ENCODE data around the gene GLIS1. TPM values are rescaled to one million over a fixed set of nuclear protein-coding genes. Genes with fewer than 3 reads are reported as not detected.

Gene GLIS1
- total RNA-seq, 1 donor from 2014 or later = not detected

DNA sequence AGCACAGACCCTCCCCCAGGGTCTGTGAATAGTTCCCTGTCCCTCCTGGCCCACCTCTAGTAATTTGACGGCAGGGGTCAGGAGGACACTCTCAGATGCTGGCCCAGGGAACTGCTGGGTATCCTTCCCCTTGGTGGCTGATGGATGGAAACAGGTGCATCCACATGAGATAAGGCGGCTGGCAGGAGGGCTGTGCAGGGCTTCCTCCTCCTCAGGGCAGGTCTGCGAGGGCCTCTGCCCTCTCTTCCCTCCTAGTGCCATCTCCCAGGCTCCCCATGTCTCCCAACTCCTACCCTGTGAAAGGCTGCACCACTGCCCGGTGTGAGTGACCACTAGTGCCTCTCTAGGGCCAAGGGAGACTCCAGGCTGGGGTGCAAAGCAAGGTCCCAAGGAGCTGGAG lies 123.9 kb downstream of the GLIS1 start:
- no peak for DNase-seq

DNA sequence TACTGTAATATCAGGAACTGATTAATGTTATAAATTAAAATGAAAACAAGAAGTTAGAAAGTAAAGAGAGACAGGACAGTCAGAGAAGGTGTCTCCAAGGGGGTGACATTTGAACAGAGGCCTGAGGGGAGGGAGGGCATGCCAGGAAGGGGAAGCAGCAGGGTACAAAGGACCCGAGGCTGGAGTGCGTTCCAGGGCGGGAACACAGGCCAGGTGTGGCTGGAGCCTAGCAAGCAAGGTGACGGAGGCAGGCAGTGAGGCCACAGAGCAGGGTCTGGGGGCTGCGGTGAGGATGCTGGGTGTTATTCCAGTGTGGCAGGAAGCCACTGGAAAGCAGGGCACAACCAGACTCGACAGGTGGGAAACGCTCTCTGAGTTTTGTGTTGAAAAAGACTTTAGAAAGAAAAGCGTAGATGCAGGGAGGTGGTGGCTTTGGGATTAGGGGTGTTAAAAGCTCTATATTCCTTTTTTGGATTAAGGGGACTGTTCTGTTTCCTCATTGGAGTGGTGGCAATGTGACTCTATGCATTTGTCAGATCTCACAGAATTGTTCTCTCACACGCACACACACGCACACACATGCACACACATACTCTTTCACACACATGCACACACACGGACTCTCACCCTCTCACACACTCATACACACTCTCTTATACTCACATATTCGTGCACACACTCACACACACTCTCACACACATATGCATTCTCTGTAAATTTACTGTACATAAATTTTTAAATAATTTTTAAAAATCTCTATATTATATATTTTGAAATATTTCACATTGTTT lies 124.5 kb downstream of the GLIS1 start:
- DNase-seq = no peak

- DNase-seq = no peak
Measured at GRCh38 chr1:53608676-53609075, 130.3 kb downstream of the GLIS1 start.

DNA sequence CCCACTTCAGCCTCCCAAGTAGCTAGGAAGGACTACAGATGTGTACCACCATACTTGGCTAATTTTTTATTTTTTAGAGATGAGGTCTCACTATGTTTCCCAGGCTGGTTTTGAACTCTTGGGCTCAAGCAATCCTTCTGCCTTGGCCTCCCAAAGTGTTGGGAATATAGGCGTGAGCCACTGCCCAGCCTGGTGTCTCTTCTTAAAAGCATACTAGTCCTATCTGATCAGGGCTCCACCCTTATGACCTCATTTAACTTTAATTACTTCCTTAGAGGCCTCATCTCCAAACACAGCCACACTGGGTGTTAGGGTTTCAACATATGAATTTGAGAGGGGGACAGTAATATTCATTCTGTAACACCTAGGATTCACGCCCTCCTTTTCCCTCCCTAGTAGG lies 130.9 kb downstream of the GLIS1 start:
- no peak for DNase-seq

DNA sequence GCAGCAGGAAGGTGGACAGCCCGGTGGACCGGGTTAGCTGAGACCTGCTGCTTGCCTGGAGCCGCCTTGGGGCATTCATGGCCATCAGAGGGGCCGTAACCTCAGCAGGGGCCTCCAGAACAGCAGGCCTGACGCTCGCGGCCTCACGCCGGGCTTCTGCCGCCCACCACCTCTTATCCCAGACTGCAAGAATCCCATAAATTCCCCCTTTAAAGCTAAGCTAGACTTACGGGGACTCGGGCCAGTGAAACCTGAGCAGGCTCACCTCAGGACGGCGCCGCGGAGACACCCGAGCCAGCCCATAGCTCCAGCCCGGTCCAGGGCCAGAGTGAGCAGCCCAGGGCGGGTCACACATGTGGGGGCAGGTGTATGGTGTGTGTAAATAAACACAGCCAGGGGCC lies 132.3 kb downstream of the GLIS1 start:
- DNase-seq = no peak

DNA sequence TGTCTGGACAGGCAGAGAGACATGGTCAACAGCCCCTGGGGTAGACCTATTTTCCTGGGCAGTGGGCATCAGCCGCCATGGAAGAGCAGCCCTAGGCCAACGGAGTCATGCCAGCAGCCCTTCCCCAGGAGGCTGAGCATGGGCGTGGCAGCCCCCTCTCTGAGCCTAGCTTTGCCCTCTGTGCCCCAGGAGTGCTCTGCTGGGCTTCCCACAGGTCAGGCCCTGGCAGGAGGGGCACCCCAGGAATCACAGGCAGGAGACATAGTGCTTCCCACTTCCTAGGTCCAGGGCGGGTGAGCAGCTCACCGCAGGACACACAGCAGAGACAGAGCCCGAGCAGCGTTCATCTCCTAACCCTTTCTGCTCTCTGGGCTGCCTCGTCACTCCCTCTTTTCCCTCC lies 132.8 kb downstream of the GLIS1 start:
- DNase-seq = no peak

GRCh38 chr1:53605181-53605580 lies 133.8 kb downstream of the GLIS1 start:
- DNase-seq = no peak

- no peak for DNase-seq
Measured at GRCh38 chr1:53604291-53604919, 134.6 kb downstream of the GLIS1 start.

DNA sequence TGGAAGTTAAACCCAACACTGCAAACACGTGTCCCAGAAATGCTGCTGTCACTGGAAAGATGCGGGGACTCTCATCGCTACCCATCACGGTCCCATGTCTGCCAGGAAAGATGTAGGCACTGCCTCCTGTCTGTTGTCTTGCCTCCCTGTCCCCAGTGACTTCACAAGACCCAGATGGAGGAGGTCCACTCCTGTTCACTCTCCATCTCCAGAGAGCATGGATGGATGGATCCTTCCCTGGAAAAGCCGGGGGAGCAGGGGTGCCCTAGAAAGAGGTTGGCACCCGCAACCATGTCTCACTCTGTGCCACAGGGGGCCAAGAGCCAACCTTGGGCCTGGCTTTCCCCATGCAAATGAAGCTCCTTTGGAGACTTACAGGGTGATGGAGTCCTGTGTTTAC lies 135.5 kb downstream of the GLIS1 start:
- no peak for DNase-seq

GRCh38 chr1:53601867-53602775 lies 136.8 kb downstream of the GLIS1 start:
- DNase-seq = no peak

DNA sequence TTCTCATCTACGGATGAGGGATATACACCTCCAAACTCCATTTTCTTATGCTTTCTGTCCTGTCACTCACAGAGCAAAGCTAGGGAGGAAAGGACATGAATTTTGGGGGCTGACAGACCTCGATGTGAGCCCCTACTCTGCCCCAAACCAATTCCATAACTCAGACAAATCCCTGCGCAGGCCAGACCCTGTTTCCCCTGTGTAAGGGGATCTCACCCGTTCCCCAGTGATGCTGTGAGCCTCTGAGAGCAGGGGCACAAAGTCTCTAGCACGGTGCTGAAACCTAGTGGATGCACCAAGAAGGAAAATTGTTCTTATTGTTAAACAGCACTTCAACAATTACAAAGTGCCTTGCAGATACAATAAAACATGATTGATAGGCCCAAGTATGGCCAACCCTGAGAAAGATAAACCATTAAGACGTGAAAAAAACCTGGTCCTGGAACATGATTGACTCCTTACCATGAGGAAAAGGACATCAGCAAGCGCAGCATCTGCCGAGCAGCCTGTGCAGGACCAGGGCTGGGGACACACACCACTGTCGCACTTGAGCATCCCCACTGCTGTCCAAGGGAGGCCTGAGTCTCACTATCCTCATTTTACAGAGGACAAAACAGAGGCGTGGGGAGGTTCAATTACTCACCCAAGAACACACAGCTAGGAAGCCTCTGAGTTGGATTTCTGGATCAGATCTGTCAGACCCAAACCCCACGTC lies 137.8 kb downstream of the GLIS1 start:
- no peak for DNase-seq

GRCh38 chr1:53600561-53600960 lies 138.4 kb downstream of the GLIS1 start:
- no peak for DNase-seq

DNA sequence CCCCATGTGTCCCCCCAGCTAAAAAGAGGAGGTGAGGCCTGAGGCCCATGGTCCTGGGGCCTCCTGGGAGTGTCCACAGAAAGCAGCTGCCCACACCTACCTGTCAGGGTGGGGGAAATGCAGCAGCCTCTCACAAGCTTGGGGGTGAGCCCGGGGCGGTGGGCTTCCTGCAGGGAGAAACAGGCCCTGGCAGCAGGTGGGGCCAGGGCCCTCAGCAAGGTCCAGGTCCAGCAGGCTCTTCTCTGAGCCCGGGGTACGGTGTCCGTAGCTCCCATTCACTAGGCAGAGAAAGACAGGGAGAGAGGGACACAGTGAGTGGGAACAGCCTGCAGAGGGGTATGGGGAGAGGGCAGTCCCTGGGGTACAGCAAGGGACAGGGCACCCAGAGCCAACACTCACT lies 139.0 kb downstream of the GLIS1 start:
- no peak for DNase-seq

- DNase-seq = no peak
Measured at GRCh38 chr1:53599481-53599880, 139.5 kb downstream of the GLIS1 start.

DNA sequence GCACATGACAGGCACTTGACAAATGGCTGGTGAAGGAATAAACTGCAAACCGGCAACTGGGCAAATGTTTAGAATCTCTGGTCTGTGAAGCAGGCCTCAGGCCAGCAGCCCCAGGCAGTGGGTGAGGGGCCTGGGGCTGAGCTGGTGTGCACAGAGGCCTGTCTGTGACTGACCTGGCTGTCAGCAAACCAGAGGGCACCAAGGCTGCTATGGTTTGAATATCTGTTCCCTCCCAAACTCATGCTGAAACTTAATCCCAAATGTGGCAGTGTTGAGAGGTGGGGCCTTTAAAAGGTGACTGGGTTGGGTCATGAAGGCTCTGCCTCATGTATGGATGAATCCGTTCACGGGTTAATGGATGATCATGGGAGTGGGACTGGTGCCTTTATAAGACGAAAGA lies 140.0 kb downstream of the GLIS1 start:
- no peak for DNase-seq

DNA sequence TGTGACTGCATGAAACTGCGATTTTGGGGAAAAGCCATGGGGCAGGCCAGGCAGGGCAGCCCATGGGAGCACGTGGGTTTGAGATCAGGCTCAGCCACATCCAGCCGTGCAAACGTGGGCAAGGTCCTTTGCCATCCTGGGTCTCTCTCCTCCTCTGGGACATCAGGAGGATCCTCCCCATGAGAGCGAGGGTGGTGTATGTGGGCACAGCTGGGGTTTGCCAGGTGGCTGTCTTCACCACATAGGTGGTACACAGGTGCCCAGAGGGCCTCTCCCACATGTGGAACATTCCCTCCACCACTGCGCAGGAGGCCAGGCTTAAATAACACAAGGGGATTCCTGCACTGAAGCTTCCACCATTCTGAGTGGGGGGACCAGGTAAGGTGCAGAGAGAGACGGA lies 143.1 kb downstream of the GLIS1 start:
- no peak for DNase-seq

- DNase-seq = no peak
Measured at GRCh38 chr1:53594391-53595180, 144.4 kb downstream of the GLIS1 start.

DNA sequence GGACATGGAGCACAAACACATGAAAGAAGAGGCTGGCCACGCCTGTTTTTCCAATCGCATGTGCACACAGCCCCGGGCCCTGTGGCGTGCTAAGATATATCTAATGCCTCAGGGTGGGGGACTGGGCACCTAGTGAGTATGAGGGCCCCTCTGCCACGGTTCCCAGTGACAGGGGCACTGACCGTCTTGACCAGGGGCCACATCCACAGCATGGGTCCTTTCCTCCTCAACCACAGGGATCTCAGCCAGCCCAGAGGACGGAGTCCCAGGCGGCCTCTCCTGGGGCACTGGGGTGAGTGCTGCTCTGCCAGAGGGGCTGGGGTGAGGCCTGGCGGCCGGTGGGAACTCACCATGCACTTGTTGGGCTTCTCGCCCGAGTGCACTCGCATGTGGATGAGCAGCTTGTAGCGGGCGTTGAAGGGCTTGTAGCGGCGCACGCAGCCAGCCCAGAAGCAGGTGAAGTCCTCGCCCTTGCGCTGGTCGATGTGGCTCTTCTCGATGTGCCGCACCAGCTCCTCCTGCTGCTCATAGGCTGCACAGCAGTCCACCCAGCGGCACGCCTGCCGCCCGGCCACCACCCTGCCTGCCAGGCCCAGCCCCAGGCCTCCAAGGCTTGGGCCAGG lies 145.1 kb downstream of the GLIS1 start:
- no peak for DNase-seq

- DNase-seq = no peak
Measured at GRCh38 chr1:53592985-53593757, 145.8 kb downstream of the GLIS1 start.

GRCh38 chr1:53592521-53592982 lies 146.4 kb downstream of the GLIS1 start:
- DNase-seq = no peak
